Thoracic aorta (tissue), 2 donors: ENCODE data around the gene ABLIM1. TPM values are rescaled to one million over a fixed set of nuclear protein-coding genes. Genes with fewer than 3 reads are reported as not detected.

Experiments used
- ATAC-seq: fragments of 150-250 bp; one replicate; pipeline ENCODE4 v1.8.0; 2017; ENCODE audit warnings: low read depth; ENCODE audit not compliant: insufficient number of reproducible peaks, low FRiP score
- DNase-seq: peaks from one replicate; pipeline ENCODE4 v3.0.0-alpha.2; 2020; ENCODE audit warnings: low spot score
- H3K27ac ChIP-seq, 2 donors: fragments of 200-600 bp; sonication (generic); 1 replicate in 1 of 2; 2 replicates in 1 of 2; pipeline ENCODE4 v1.5.1; 2016; ENCODE audit warnings: mild to moderate bottlenecking in 2 of 2, moderate library complexity in 2 of 2
- H3K27me3 ChIP-seq: fragments of 200-600 bp; sonication (generic); replicated peaks from 2 replicates; pipeline ENCODE4 v1.6.0; 2016; ENCODE audit warnings: mild to moderate bottlenecking; ENCODE audit not compliant: insufficient read depth
- H3K36me3 ChIP-seq: fragments of 200-600 bp; sonication (generic); one replicate; pipeline ENCODE4 v1.5.1; 2016
- H3K4me1 ChIP-seq, 2 donors: fragments of 200-600 bp; sonication (generic); 1 replicate in 1 of 2; 2 replicates in 1 of 2; pipeline versions ENCODE4 v1.5.1 to v1.6.0; 2016; ENCODE audit warnings: low read depth in 2 of 2, mild to moderate bottlenecking in 1 of 2; ENCODE audit not compliant: control insufficient read depth in 1 of 2
- H3K4me3 ChIP-seq: fragments of 200-600 bp; sonication (generic); 2 replicates; pipeline ENCODE4 v1.5.1; 2016; ENCODE audit warnings: mild to moderate bottlenecking
- H3K9me3 ChIP-seq: fragments of 200-600 bp; sonication (generic); 2 replicates; pipeline ENCODE4 v1.5.1; 2016
- total RNA-seq, 2 donors: library from RNA; depleted of rRNA; stranded (reverse); fragments of >200 nt; gene quantifications; one replicate each; pipeline versions ENCODE4 v1.1.0 to v1.2.3, GENCODE V29; 2016
- TF ChIP-seq, protein P1 (sequence below): fragments of 200-600 bp; sonication (generic); IDR thresholded peaks from one replicate; pipeline ENCODE4 v1.5.1; 2019; ENCODE audit warnings: antibody characterized with exemption

ABLIM1 gene
- total RNA-seq, 2 donors from 2014 or later, result 47.5 to 111 TPM

- ATAC-seq, result no peak
- Histone ChIP-seq H3K27ac (no peak overlapping the region), H3K36me3 (no peaks in the 10 kb centered on the region), H3K4me1 (peaks cover 9 to 37% of the 10 kb centered on the region in 2 donors), H3K27me3 (no peaks in the 10 kb centered on the region), H3K9me3 (no peaks in the 10 kb centered on the region), H3K4me3 (no peak overlapping the region)
- DNase-seq, result no peak
- TF ChIP-seq, protein P1, sequence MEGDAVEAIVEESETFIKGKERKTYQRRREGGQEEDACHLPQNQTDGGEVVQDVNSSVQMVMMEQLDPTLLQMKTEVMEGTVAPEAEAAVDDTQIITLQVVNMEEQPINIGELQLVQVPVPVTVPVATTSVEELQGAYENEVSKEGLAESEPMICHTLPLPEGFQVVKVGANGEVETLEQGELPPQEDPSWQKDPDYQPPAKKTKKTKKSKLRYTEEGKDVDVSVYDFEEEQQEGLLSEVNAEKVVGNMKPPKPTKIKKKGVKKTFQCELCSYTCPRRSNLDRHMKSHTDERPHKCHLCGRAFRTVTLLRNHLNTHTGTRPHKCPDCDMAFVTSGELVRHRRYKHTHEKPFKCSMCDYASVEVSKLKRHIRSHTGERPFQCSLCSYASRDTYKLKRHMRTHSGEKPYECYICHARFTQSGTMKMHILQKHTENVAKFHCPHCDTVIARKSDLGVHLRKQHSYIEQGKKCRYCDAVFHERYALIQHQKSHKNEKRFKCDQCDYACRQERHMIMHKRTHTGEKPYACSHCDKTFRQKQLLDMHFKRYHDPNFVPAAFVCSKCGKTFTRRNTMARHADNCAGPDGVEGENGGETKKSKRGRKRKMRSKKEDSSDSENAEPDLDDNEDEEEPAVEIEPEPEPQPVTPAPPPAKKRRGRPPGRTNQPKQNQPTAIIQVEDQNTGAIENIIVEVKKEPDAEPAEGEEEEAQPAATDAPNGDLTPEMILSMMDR, result no peak
These were observed 29.4 kb upstream of the ABLIM1 start for GRCh38 chr10:114687459-114687858.

GRCh38 chr10:114686013-114686412, 27.9 kb upstream of the ABLIM1 start:
- TF ChIP-seq, protein P1, result no peak
- Histone ChIP-seq H3K4me1 (peaks cover 9 to 41% of the 10 kb centered on the region in 2 donors), H3K27me3 (no peaks in the 10 kb centered on the region), H3K9me3 (no peaks in the 10 kb centered on the region), H3K4me3 (no peak overlapping the region), H3K36me3 (no peaks in the 10 kb centered on the region), H3K27ac (no peak overlapping the region)
- ATAC-seq, result no peak
- DNase-seq, result no peak

GRCh38 chr10:114685456-114685855, 27.4 kb upstream of the ABLIM1 start:
- peak overlapping the region; percentile 57 to 67 for H3K27ac ChIP-seq
- H3K36me3 ChIP-seq, result no peaks in the 10 kb centered on the region
- no peaks in the 10 kb centered on the region for H3K9me3 ChIP-seq
- ATAC-seq (no peak), DNase-seq (no peak)
- no peak overlapping the region for H3K4me3 ChIP-seq
- H3K27me3 ChIP-seq, result no peaks in the 10 kb centered on the region
- H3K4me1 ChIP-seq, result peaks cover 9 to 41% of the 10 kb centered on the region in 2 donors
- TF ChIP-seq, protein P1, result no peak

DNA sequence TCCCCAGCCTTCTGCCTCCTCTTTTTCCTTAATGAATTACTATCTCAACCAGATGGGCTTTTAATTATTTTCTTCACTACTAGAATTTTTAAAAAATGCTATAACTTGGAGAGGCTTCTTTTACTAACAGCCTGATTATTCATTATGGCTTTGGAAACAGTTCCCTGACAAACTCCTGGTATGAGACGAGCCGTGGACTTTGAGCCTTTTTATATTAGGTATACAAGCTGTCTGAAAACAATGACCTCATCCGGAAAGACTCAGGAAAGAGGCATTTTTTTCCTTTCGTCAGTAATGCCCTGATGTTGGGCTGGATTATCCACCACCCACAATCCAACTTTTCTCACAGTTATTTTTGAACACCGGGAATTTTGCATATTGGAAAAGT, 26.7 kb upstream of the ABLIM1 start:
- peak overlapping the region; percentile 39 for H3K4me3 ChIP-seq
- H3K4me1 ChIP-seq, result peaks cover 9 to 41% of the 10 kb centered on the region in 2 donors
- H3K27ac ChIP-seq, result peak overlapping the region; percentile 57 to 67
- DNase-seq (no peak), ATAC-seq (peak; percentile 52)
- H3K27me3 ChIP-seq, result no peaks in the 10 kb centered on the region
- TF ChIP-seq, protein P1, result no peak
- no peaks in the 10 kb centered on the region for H3K9me3 ChIP-seq
- no peaks in the 10 kb centered on the region for H3K36me3 ChIP-seq

GRCh38 chr10:114684084-114684821, 26.2 kb upstream of the ABLIM1 start:
- Histone ChIP-seq H3K36me3 (no peaks in the 10 kb centered on the region), H3K4me1 (peaks cover 9 to 41% of the 10 kb centered on the region in 2 donors), H3K27me3 (no peaks in the 10 kb centered on the region), H3K4me3 (peak overlapping the region; percentile 39), H3K9me3 (no peaks in the 10 kb centered on the region), H3K27ac (peak overlapping the region; percentile 57 to 67)
- TF ChIP-seq, protein P1, result no peak
- no peak for DNase-seq
- peak; percentile 25 for ATAC-seq
